GM04504 (cell line): Measurements from ENCODE around the gene MRC2.

Source experiments
- DNase-seq: peaks from one replicate; pipeline ENCODE4 v3.0.0-alpha.2; 2012; ENCODE audit warnings: low read depth

Gene MRC2

DNA sequence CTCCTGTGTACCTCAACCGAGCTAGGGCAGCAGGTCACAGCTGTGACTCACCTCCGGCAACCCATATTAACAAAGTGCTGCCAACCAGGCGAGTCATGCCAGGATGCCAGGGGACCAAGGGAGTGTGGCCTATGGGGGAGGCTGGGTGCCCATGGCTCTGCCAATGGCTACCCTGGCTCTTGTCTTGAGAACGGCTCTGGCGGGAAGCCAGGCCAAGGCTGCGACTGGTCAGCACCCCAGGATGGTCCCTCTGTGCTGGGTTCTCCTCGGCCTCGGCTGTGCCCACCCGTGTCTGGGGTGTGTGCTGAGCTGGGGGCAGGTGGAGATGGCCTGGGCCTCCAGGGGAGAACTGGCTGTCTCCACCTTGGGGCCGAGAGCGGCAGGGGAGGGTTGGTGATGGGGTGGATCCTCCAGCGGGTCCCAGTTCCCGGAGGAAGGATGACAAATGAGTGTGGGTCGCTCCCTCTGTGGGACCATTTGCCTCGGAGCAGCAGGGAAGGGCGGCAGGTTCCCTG lies 75.8 kb downstream of the MRC2 start:
- no peak for DNase-seq

DNA sequence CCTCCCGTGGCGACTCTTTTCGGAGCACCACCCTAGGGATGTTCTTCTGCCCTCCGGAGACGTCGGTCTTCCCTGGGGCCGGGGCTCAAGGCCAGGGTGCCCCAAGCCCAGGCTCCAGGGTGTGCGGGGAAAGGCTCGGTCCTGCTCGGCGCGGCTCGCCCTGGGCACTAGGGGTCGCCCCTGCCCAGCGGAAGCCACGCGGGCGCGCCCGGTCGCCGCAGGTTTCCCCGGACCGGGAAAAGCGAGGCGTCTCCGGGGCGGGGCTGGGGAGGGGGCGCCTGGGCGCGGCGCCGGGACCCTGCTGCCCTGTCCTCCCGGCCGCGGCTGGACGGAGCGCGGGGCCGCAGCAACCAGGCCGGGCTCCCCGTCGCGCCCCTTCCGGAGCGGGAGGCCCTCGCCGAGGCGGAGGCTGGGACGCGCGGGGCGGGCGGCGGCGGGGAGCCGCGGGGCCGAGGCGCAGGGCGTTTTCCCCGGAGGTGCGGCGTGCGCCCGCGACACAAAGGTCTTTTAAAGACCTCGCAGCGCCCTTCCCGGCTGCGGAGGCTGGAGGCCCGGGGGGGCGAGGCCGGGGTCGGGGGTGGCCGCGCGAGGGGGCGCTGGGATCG lies 76.4 kb downstream of the MRC2 start:
- peak; percentile 32 for DNase-seq

DNA sequence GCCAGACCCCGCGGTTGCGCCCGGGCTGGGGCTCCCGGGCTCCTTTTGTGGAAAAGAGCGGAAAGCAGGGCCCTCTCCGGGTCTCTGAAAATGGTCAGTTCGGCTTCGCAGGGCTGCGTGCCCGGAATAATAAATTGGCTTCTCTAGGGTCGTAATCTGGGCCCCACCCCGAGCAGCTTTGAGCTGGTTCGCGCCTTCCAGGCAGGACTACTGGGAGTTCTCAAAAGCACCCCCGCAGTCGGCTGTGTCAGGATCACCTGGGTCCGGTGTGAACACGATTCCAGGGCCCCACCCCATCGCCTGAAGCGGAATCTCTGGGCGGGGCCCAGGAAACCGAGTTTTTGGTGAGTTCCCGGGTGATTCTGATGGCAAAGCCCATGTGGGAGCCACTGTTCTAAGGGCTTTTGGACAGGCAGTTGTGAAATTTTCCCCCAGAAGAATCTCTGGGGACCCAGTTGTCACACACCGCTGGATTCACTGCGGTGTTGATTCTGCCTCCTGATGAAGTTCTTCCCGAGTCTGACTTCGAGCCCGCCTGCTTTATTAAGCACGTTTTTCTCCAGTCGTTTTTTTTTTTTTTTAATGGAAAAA lies 77.0 kb downstream of the MRC2 start:
- DNase-seq = no peak

DNA sequence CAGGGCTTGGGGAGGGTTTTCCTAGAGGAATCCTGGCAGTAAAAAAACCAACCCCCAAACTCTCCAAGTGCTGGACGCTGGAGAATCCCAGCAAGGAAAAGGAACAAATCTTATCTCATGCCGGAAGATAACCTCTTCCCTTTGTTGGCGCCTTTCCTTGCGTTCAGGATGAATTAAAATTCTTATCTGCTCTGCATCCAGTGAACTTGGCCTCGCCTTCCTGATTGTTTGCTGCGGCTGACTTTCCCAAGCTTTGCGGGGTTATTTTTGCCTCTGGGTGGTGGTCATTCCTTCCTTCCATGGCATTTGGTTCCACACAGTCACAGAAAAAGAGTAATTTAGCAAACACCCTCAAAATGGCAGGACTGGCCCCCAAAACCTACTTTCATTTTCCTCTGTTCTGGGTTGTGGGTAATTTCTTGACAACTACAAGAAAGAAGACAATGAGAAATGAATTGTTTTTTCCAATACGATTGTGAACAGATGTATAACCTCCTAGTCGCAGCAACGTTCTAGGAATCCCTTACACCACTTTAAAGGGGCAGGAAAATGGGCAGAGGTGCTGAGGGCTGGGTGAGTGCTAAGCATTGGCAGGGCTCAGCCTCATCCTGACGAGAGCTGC lies 77.8 kb downstream of the MRC2 start:
- no peak for DNase-seq

DNA sequence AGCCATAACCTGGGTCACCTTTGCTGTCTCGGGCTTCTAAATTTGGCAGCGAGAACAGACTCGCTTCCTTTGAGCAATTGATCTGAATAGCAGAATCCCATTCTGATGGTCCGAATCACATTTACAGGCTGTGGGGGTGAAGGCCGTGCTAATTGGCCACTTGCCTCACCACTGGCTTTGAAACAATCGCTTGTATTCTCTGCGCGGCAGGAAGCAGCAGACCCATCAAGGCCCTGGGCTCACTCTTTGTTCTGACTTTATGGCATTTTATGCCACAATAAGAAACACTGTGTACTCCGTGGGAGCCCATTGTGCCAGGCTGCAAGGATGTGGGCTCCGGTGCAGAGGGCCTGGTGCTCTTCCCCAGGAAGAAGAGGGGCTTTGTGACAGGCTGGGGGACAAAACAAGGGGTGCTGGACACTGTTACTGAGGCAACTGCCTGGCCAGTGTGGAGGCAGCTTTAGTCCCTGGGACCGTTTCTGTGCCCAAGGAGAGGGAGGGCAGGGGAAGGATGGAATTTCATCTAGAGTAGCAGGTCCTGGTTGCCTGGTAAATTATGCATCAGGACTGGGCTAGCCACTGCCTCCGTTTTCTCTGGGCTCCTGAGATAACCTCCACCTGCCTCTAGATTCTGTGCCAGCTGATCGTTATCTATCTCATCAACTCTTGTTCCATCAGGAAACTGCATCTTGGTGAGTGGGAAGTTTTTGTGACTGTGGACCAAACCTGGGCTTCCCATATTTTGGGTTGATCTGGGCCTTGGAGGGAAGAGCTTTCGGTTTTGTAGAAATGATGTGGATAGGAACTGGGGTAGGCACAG lies 78.5 kb downstream of the MRC2 start:
- DNase-seq = no peak

DNA sequence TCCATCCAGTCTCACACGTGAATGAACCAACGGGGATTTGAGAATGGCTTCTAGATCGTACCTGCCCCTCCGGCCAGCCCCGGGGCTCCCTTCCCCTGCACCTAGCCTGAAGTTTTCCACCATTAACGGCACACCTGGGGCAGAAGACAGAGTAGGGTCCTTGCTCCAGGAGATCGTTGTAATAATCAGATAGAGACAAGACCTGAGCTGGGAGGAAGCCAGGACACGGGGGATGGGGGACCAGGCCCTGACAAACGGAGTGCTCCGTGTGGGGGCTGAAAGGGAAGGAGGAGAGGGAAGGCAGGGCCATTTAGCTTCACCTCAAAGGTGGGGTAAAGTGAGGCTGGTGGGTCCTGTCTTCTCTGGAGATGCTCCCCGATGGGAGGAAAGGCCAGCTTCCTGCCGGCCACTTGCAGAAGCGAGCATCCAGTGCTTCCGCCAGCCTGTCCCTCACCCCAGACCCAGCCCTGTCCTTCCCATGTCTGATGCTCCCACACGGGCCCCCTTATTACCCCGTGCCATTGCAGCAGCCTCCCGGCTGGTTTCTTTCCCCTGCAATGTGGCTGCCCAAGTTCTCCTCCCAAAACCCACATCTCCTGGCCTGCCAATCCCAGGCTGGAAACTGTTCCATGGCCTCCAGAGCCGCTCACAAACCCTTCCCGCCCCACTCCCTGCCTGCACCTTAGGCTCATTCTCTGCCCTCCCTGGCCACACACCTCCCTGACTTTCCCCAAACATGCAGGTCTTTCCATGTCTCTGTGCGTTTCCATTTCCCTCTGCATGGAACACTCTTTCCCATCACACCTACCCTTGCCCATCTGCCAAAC lies 79.3 kb downstream of the MRC2 start:
- no peak for DNase-seq

DNA sequence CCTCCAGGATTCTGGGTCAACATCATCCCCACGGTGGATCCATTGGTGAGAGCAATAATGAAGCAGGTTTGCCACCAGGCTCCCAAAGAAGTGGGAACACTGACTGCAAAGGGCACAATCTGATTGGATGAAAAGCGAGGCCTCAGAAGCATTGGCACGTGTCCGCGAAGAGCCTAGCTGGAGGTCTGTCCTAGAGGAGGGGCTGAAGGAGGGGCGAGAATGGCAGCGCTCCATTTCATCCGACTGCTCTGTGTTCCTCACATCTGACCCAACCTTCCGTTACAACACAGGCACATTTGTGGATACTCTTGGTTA lies 79.9 kb downstream of the MRC2 start:
- DNase-seq = no peak

DNA sequence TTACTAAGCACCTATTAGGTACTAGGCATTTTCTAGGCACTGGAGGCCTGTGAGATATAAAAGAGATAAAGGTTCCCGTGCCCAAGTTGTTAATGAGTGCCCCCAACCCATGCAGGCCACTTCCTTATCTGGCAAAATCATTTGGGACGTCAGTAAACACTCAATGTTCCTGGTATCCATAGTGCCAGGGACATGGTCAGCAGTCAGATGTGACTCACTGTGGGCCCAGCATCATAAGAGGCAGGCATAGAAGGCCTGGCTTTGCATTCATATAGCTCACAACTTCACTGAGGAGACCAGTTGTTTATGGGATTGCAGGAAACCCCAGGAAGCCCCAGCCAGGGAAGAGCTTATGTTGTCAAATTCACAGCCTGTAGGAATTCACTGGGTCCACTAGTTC lies 81.1 kb downstream of the MRC2 start:
- DNase-seq = no peak

DNA sequence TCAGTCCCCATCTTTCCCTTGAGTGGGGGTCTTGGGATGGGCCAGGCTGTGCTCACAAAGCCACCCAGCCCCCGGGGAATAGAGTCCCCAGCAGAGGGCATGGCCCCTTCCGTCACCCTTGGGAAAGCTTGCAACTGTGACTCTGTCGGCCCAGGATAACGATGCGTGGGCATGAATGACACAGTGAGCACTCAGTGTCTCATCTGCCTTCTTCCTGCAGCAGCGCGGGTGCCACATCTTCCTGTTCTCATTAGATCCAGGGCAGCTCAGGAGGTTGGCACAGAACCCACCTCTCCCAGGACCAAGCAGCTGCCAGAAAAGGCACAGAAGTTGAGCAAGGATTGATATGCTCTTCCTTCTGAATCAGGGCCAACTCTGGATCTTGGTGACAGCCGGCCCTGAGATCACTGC lies 84.7 kb downstream of the MRC2 start:
- no peak for DNase-seq

DNA sequence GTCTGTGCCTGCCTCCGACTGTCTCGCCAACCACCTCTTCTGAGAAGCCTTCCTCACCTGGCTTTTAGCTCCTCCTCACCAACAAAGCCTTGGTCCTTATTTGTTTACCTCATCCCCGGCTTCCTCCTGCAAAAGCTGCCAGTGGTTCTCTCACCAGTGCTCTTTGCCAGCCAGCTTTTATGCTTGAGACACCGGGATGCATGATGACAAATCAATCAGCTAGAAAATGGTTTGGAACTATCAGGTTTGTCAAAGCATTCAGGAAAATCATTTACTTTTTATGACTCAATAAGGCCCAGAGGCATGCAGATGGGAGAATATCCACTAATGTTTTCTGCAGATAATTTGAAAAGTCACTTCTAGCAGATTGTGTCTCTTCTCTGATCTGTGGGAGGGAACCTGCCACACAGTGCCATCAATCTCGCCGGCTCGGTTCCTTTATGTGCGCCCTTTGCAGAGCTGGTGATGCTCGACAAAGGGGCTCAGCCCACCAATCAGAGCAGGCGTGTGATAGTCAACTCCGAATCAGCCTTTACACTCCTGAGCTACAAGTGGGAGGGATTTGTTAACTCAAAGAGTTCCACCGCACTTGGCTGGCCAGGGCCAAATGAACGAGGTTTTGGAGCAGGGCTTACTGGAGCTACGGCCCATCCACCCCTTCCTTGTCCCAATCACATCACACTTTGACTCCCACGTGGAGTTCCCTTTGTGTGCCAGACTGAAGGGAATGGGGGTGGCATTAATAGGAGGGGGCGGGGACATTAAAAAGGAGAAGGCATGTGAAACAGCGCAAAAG lies 85.8 kb downstream of the MRC2 start:
- no peak for DNase-seq

DNA sequence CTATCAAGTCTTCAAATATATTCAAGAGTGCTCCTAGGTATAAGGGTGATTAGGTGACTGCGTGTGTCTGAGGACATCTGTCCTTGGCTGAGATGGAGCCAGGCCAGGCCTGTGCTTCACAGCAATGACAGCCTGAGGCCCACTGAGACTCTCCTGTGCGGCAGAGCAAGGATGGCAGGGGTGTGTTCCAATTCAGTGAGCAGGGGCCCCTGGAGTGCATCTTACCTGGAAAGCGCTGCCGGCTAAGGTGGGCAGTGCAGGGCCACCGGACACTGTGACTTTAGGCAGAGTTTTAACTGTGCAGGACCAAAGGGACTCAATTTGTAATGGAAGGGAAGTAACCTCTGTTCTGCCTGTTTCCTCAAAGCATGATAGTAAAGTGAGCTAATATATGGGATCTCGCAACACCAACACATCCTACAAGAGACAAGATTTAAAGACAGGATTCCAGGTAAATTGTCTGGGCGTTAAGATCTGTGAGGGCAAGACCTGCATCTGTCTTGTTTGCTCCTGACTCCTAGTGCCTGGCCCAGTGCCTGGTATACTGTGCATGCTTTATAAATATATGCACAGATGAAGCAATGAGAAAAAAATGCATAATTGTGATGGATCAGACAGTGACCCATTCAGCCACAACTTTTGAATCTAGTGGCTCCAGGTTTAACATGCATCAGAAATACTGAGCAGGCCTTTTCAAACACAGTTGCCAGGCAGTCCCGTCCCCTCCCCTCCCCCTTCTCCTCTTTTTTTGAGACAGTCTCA lies 86.7 kb downstream of the MRC2 start:
- DNase-seq = no peak

DNA sequence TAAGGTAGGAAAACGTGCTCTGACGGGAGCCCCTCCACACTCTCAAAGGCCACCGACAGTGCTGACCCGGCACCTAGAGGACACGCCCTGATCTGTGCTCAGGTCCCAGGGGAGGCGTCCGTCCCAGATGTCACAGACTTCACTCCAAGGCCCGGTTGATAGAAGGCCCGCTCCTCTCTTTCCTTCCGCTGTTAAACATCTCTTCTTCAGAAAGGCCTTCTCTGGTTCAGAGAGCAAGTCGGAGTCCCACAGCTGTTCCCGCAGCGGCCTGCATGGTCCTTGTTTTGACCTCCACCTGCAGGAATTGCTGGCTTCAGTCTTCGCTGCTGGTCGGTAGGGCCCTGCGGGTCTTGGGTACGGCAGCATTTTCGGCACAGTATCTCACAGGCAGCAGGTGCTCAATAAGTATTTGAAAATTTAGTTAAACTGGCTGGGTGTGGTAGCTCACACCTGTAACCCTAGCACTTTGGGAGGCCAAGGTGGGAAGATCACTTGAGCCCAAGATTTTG lies 88.5 kb downstream of the MRC2 start:
- no peak for DNase-seq

DNA sequence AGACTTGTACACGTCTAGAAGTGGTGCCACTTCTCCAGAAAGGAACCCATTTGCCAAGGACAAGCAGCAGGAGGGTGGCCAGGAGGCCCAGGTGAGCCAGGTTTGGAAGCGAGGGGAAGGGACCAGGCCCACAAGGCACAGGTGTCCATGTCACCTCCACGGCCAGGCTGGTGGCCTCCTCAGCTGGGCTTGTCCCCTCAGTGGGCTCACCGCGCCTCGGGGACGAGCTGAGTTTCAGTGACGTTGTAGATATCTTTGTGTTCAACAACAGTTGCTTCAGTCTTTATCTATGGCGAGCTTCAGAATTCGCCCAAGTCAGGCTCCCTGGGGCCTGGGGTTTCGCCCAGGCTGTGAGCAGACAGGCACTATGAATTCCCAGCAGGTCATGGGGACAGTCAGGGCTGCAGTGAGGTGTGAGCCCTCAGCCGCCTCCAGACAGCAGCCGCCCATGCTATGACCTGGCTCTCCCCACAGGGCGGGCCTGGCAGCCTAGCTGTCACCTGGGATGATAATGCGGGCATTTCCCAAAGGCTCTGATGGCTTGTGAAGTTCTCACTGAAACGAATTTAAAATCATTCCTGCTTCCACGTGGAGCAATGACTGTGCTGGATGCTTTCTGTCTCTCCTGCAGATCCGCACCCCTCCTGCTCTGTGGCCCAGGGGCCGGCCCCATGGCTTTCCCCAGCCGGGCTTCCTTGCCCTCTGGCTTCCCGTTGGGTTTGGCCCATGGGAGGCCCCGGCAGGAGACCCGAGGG lies 89.5 kb downstream of the MRC2 start:
- DNase-seq = no peak

DNA sequence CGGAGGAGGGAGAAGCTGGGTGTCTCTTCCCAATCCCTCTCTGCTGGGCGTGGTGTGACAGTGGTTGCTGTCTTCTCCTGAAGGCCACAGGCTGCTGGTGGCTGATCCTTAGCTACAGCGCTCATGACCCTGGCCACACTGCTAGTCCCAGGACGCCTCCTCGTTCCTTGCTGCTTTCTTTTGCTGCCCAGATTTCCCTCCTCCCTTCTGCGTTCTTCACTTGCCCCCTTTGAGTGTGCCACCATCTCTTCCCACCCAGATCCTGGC lies 90.1 kb downstream of the MRC2 start:
- no peak for DNase-seq

DNA sequence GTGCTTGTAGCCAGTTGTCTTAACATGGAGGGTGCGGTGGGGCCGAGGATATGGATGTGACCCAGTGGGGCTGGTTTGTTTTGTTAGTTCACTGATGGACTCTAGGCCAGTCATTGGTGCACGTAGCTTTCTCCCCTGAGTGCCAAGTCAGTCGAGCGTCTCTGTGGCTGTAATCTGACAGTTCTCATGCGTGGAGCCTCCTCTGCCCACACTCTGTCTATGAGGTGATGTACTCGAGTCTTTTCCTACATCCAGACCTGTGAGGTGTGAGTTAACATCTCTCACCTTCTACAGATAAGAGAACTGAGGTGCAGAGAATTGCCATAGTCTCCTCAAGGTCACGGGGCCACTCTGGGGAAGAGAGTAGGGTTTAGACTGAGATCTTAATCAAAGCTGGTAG lies 90.4 kb downstream of the MRC2 start:
- DNase-seq = no peak

DNA sequence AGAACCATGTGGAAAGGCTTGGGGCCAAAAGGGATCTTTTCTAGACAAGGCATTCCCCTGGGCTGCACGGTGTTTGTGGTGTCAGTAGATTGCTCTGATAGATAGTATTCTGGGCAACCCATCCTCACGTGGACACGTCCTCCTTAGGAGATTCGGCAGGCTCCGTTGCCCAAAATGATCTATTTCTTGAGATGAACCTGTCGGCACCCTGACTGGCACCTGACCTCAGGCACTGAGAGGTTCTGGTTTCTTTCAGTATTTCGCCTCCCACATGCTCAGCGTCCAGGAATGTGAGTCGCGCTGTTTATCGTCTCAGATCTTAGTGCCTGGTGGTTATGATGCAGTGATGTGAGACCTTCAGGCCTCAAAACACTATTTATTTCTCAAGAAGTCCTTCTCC lies 91.0 kb downstream of the MRC2 start:
- no peak for DNase-seq

DNA sequence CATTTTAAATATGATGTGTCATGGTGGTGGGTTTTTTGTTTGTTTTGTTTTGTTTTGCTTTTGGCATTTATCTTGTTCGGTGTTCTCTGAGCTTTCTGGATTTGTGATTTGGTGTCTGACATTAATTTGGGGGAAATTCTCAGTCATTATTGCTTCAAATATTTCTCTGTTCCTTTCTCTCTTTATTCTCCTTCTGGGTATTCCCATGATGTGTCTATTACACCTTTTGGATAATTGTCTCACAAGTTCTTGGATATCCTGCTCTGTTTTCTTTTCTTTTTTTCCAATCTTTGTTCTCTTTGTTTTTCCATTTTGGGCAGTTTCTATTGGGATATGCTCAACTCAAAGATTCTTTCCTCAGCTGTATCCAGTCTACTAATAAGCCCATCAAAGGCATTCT lies 92.1 kb downstream of the MRC2 start:
- DNase-seq = no peak

DNA sequence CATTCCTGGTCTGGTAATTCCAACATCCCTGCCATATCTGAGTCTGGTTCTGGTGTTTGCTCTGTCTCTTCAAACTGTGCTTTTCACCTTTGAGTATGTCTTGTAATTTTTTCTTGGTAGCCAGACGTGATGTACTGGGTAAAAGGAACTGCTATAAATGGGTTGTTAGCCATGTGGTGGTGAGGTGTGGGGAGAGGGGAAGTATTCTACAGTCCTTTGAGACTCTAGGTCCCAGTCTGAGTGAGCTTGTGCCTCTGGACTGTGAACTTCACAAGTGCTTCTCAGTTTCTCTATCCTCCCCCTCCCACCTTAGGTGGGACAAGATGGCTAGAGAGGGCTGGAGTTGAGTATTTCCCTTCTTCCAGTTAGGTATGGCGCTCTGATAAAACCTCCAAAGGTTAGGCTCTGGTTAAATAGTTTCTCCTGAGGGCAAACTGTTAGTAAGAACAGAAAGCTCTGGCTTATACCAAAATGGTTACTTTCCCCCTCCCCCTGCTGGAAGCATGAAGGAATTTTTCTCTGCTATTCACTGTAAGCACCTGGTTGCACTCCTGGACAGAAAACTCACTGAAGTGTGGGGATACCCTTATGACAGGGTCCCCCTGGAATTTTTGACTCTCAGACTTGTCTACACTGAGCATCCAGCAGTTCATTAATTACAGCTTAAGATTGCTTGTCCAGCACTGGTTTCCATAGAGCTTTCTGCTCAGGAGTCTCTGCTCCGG lies 92.8 kb downstream of the MRC2 start:
- no peak for DNase-seq

DNA sequence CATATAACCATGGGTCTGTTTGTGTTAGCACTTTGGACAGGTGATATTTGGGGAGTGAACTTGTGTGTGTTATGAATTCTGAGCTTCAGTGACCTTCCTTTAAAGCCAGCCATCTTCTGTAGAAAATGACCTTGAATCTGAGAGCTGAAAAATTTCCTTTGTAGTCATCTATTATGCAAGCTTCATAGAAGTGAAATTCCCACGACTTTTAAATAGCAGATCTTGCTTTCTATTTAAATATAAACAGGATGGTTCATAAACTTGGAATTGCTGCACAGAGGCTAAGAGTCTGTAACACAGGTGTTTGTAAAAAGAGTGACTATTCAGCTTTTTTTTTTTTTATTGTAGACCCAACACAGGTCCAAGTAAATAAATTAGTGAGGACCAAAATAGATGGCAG lies 95.2 kb downstream of the MRC2 start:
- no peak for DNase-seq
